HEK293T (cell line): ENCODE results near the gene ARMC12.

Experiments used
- ELF4 ChIP-seq: fragments of 450-650 bp; IDR thresholded peaks from 2 replicates; pipeline ENCODE4 v1.6.1; 2017; ENCODE audit warnings: antibody characterized with exemption
- LEF1 ChIP-seq: fragments of 450-650 bp; IDR thresholded peaks from 2 replicates; pipeline ENCODE4 v1.6.1; 2017; ENCODE audit warnings: mild to moderate bottlenecking, borderline replicate concordance
- SUZ12 ChIP-seq: fragments of 450-650 bp; IDR thresholded peaks from 2 replicates; pipeline ENCODE4 v1.6.1; 2016; ENCODE audit warnings: mild to moderate bottlenecking

DNA sequence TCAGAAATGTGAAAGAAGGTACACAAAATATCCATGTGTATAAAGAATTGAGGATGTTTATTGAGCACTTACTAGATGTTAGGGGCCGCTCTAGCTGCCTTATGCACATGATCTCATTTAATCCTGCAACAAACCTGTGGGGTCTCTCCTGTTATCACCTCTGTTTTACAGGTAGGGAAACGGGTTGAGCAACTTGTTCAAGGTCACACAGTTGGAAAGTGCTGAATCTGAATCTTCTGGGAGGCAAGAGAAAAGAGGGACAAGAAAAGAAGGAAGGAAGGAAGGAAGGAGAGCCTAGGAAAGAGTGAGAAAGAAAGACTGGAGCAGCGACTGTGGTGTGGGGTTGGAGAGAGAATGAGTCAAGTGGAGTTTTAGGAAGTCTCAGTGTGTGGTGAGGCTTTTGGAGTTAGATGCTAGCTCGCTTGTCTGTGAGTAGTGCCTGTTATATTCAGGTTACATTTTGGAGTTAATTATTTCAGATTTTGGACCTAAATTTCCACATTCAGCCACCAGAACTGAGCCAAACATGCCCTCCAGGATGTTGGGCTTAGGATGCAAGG lies 51.7 kb downstream of the ARMC12 start:
- TF ChIP-seq ELF4 (no peak), LEF1 (no peak), SUZ12 (no peak)
